ENCODE measurements around the gene NDUFS7.

Gene NDUFS7

DNA sequence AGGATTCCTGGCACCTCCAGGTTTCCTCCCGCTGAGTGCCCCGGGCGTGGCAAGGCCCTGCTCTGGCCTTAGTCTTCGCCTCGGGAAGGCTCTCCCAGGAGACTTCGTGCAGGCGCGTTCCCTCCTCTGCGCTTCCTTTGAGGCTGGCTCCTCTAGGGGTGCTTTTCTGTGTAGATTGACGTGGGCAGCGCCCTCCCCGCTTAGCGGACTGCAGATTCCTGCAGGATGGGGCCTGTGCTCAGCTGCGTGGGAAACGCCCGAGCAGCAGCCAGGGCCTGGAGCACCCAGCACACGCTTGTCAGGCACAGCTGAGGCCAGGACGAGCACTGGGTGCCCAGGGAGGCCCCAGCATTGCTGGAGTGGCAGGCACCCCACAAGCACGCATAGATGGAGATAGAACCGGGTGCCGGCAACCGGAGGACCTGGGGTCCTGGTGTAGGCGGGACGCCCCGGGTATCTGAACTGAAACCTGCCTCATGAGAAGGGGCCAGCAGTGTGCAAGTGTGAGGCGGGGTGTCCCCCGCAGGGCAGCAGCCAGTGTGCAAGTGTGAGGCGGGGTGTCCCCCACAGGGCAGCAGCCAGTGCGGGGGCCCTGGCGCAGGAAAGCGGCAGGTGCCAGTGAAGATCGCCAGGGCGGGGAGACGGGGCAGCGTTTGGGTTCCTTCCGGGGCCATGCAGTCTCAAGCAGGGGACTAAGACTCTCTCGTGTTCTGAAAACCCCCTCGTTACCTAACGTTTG lies 3.4 kb downstream of the NDUFS7 start:
- no peak for DNase-seq

- DNase-seq = no peak
Measured at GRCh38 chr19:1387684-1388636, 4.3 kb downstream of the NDUFS7 start.

- no peak for DNase-seq
Measured at GRCh38 chr19:1388637-1389026, 4.9 kb downstream of the NDUFS7 start.

DNA sequence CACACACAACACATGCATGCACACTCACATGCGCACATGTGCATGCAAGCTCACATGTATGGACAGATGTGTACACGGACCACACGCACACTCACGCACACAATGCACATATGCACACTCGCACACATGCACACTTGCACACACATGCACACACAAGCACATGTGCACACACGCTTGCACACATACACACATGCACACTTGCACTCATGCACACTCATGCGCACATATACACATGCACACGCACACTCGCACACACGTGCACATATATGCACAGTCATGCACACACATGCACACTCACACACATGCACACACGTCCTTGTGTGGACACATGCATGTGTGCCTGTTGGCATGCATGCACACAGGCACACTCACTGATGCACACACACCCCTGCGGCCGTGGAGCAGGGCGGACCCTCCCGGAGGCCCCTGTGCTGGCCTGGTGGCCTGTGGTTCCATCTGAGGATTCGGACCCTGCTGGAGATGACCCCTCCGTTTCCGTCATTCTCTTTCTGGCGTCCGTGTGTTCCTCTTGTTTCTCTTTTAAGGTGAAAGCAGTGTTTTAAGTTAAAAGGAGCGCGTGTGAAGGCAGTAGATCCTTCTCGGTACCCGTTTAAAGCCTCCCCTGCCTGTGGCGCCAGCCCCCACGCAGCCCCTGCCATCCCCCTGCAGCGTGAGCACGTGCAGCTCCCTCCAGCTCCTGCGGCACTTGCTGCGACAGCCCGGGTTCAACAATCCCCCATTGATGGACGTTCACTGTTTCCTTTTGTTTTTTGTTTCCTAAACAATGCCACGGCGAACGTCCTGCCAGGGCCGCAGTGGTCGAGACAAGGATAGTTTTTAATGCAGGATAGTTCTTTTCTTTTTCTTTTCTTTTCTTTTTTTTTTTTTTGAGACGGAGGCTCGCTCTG lies 5.6 kb downstream of the NDUFS7 start:
- DNase-seq = peak; percentile 79 to 83

DNA sequence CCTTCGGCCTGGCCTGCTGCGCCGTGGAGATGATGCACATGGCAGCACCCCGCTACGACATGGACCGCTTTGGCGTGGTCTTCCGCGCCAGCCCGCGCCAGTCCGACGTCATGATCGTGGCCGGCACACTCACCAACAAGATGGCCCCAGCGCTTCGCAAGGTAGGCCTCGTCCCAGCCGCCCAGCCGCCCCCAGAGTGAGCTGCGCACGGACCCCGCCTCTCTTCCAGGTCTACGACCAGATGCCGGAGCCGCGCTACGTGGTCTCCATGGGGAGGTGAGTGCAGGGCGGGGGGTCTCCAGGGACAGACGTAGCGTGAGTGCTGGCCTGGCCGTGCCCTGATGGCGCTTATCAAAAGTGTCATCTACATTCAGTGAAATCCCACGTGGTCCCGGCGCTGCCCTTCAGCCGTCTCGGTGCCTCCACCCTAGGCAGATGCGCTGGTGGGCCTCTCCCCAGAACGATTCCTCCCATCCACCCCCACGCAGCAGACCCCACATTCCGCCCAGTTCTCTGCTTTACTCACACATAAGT lies 7.2 kb downstream of the NDUFS7 start:
- no peak for DNase-seq

- DNase-seq = no peak
Measured at GRCh38 chr19:1392407-1392806, 8.7 kb downstream of the NDUFS7 start.

GRCh38 chr19:1392939-1393530 lies 9.3 kb downstream of the NDUFS7 start:
- no peak for DNase-seq

DNA sequence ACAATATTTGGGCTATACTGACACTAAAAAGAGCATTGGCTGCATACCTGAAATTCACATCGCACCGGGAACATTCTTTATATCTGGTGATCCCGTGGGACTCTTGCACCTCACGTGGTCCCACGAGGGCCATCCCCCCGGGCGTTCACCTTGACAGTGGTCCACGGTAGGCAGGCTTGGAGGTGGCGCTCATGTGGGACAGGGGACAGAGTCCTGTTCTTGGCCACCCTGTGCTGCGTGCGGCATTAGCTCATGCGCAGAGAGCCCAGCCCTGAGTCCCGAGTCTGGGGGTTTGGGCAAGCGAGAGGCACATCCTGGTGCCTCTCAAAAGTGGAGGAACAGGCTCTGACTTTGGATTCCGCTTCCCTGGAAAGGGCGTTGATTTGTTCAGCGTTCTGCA lies 10.1 kb downstream of the NDUFS7 start:
- DNase-seq = no peak

- peak in 1 of 2 donors; percentile 56 for DNase-seq
Measured at GRCh38 chr19:1394252-1395193, 10.8 kb downstream of the NDUFS7 start.

DNA sequence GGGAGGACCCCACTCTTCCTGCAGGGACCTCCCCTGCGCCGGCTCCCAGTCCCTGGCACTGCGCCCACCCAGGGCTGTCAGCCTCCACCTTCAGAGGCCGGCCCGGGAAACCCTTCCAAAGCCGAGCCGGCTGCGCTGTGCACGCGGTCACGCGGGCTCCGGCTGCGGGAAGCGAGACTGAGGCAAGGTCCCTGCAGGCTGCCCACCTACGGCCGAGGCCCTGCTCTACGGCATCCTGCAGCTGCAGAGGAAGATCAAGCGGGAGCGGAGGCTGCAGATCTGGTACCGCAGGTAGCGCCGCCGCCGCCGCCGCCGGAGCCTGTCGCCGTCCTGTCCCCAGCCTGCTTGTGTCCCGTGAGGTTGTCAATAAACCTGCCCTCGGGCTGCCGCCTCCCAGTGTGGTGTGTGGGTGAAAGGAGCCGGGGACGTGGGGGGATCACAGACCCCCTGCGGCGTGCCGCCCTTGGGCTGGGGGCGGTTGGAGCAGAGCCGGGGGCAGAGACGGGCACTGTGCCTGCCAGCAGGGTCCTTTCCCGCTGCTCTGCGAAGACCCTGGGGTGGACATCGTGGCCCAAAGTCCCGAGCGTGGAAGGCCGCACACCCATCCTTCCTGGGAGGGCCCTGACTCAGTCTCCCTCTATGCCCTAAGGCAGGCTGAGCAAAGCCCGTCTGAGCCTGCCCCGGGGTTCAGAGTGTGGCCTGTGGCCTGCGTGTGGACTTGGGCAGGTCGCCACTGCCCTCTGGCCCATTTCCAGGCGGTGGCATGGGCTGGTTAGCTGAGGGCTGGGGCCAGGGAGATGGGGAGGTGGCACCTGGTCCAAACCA lies 11.7 kb downstream of the NDUFS7 start:
- DNase-seq = no peak

DNA sequence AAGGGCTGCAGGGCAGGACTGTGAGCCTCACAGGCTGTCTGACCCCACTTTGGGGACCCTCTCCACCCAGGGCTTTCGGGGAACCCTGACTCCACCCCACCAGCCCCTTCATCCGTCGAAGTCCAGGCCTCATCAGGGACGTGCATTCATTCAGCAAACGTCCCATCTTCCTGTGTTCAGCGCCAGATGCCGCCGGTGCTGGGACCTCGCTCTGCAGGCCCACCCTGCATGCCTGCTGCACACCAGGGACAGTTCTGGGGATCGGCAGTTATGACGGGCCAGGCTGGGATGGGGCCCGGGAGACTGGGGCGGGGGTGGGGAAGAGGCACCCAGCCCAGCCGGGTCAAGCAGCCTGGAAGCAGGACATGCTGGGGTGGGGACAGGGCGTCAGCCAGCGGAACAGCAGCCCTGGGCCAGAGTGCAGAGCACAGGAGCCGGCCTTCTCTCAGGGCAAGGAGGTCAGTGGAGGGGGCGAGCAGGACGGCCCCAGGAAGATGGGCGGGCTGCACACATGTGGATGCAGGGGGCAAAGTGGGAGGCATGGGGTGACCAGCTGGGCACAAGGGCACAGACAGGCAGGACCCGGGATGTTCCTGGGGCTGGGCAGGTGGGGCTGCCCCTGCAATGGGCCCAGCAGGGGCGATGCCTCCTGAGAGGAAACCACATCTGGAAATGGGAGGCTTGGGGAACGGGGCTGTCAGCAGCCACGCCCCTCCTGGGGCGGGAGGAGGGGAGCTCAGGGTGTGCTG lies 12.5 kb downstream of the NDUFS7 start:
- no peak for DNase-seq

- no peak for DNase-seq
Measured at GRCh38 chr19:1396768-1397679, 13.3 kb downstream of the NDUFS7 start.

DNA sequence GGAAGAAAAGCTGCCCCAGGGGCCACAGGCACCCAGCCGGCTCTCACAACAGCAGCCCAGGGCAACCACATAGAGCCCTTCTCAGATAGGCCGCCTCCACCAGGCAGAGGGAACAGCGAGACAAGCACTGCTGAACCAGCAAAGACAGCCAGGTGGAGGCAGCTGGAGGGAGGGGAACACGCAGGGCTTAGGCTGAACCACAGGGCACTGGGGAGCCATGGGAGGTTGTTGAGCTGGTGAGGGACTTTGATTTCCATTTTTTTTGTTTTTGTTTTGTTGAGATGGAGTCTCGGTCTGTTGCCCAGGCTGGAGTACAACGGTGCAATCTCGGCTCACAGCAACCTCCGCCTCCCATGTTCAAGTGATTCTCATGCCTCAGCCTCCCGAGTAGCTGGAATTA lies 14.1 kb downstream of the NDUFS7 start:
- no peak for DNase-seq

DNA sequence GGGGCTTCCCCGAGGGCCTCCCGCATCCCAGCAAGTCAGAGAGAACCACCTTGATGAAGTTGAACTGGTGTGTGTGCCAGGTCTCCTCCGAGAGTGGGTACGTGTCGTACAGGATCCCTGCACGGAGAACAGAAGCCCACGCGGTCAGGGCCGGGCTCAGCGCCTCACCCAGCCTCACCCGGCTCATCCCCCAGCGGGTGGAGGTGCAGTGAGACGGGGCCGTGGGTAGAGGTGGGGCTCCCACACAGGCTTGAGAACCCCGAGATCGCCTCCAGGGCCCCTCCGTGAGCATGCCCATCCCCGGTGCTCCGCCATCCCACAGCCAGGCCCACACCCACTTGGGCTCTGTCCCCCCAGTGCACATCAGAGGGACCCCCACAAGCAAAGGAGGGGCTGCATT lies 15.4 kb downstream of the NDUFS7 start:
- no peak for DNase-seq

GRCh38 chr19:1399745-1400144 lies 16.0 kb downstream of the NDUFS7 start:
- DNase-seq = no peak

DNA sequence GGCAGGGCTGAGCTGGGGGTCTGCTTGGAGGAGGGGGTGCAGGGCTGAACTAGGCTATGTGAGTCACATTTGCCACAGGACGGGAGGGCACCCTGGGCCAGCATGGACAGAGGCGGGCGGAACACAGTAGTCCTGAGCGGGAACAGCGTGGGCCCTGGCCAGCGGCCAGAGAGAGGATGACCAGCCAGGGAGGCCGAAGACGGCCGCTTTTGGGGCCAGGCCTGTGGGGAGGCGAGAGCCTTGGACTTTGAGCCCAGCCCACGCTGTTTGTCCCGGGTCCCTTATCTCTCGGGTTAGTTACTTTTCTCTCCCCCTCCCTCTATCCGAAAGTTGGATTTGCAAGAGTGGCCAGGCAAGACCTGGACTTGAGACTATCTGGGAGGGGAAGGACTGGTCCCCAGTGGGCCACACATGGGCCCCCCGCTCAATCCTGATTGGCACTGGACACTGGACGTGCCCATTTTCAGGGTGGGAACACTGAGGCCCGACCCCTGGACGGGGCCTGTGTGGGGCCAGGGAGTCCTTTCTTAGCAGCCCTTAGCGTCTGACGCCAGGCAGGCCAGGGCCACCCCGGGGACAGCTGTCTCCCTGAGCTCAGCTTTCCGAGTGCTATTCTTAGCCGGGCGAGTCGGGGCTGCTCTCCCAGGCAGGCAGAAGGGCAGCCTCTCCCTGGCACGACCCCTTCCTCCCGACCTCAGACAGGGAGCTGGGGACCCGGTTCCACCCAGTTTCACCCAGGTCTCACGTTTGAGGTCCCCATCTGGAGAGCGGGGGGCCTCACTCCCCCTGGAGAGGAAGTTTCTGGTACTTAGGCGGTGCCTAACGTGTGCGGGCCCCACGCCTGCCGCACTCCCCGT lies 16.8 kb downstream of the NDUFS7 start:
- DNase-seq = peak in 1 of 2 donors; percentile 29
